ENCODE measurements around the gene IAH1.
"Not testable (repeated sequence)": the region's sequence is repeated elsewhere in the genome, so short reads cannot be mapped to it uniquely, and the experiment has no call there.

The IAH1 gene

GRCh38 chr2:9494081-9494480 lies 19.7 kb downstream of the IAH1 start:
- peaks cover 98% of the 10 kb centered on the region for H3K36me3 ChIP-seq (ENCODE audit: control insufficient read depth, insufficient read depth, low read length)
- WGBS, 2 experiments (ENCODE audit: insufficient coverage in 2 of 2): 100% methylated on average over 1 of the region's 1 CpG
- H3K4me1 ChIP-seq (ENCODE audit: control insufficient read depth, insufficient read depth, low read length, poor library complexity, severe bottlenecking): peaks cover 8% of the 10 kb centered on the region
- H3K9me3 ChIP-seq (ENCODE audit: control insufficient read depth, low read length): no peaks in the 10 kb centered on the region
- no peak overlapping the region for H3K4me3 ChIP-seq (ENCODE audit: extremely low read depth, insufficient read depth, low read length, poor library complexity, severe bottlenecking)
- H3K27ac ChIP-seq (ENCODE audit: low read depth, low read length, severe bottlenecking): no peak overlapping the region

- 97 to 100% methylated on average over 3 to 4 of the region's 4 CpGs for WGBS, 2 experiments (ENCODE audit: insufficient coverage in 2 of 2)
- H3K36me3 ChIP-seq (ENCODE audit: control insufficient read depth, insufficient read depth, low read length): peaks cover 93% of the 10 kb centered on the region
Measured at GRCh38 chr2:9497017-9497416, 22.7 kb downstream of the IAH1 start.

GRCh38 chr2:9498210-9498609 lies 23.9 kb downstream of the IAH1 start:
- no peaks in the 10 kb centered on the region for H3K9me3 ChIP-seq (ENCODE audit: control insufficient read depth, low read length)
- H3K27ac ChIP-seq (ENCODE audit: low read depth, low read length, severe bottlenecking): no peak overlapping the region
- H3K4me1 ChIP-seq (ENCODE audit: control insufficient read depth, insufficient read depth, low read length, poor library complexity, severe bottlenecking): peaks cover 8% of the 10 kb centered on the region
- H3K4me3 ChIP-seq (ENCODE audit: extremely low read depth, insufficient read depth, low read length, poor library complexity, severe bottlenecking): no peak overlapping the region
- 100% methylated on average over 1 of the region's 1 CpG; no CpG with 5 or more reads in 1 of the 2 experiments for WGBS, 2 experiments (ENCODE audit: insufficient coverage in 2 of 2)
- peaks cover 91% of the 10 kb centered on the region for H3K36me3 ChIP-seq (ENCODE audit: control insufficient read depth, insufficient read depth, low read length)

More at GRCh38 chr2:9497017-9497416, 22.7 kb downstream of the IAH1 start:
- Histone ChIP-seq H3K4me1 (ENCODE audit: control insufficient read depth, insufficient read depth, low read length, poor library complexity, severe bottlenecking) (peaks cover 8% of the 10 kb centered on the region), H3K4me3 (ENCODE audit: extremely low read depth, insufficient read depth, low read length, poor library complexity, severe bottlenecking) (no peak overlapping the region), H3K27ac (ENCODE audit: low read depth, low read length, severe bottlenecking) (no peak overlapping the region), H3K9me3 (ENCODE audit: control insufficient read depth, low read length) (no peaks in the 10 kb centered on the region)

GRCh38 chr2:9508931-9509330 lies 34.6 kb downstream of the IAH1 start:
- Histone ChIP-seq H3K4me1 (ENCODE audit: control insufficient read depth, insufficient read depth, low read length, poor library complexity, severe bottlenecking) (peaks cover 14% of the 10 kb centered on the region), H3K4me3 (ENCODE audit: extremely low read depth, insufficient read depth, low read length, poor library complexity, severe bottlenecking) (no peak overlapping the region), H3K27ac (ENCODE audit: low read depth, low read length, severe bottlenecking) (peak overlapping the region; percentile 59), H3K36me3 (ENCODE audit: control insufficient read depth, insufficient read depth, low read length) (peaks cover 78% of the 10 kb centered on the region), H3K9me3 (ENCODE audit: control insufficient read depth, low read length) (no peaks in the 10 kb centered on the region)
- WGBS, 2 experiments (ENCODE audit: insufficient coverage in 2 of 2): 43 to 100% methylated on average over 1 of the region's 1 CpG

- Histone ChIP-seq H3K36me3 (ENCODE audit: control insufficient read depth, insufficient read depth, low read length) (peaks cover 74% of the 10 kb centered on the region), H3K4me1 (ENCODE audit: control insufficient read depth, insufficient read depth, low read length, poor library complexity, severe bottlenecking) (peaks cover 11% of the 10 kb centered on the region)
- H3K9me3 ChIP-seq (ENCODE audit: control insufficient read depth, low read length); H3K4me3 ChIP-seq (ENCODE audit: extremely low read depth, insufficient read depth, low read length, poor library complexity, severe bottlenecking); H3K27ac ChIP-seq (ENCODE audit: low read depth, low read length, severe bottlenecking): not testable (repeated sequence)
- WGBS, 2 experiments (ENCODE audit: insufficient coverage in 2 of 2): no CpG with 5 or more reads among the region's 3 CpGs
Measured at GRCh38 chr2:9513946-9514345, 39.6 kb downstream of the IAH1 start.

- Histone ChIP-seq H3K9me3 (ENCODE audit: control insufficient read depth, low read length) (no peaks in the 10 kb centered on the region), H3K27ac (ENCODE audit: low read depth, low read length, severe bottlenecking) (no peak overlapping the region), H3K4me3 (ENCODE audit: extremely low read depth, insufficient read depth, low read length, poor library complexity, severe bottlenecking) (no peak overlapping the region), H3K36me3 (ENCODE audit: control insufficient read depth, insufficient read depth, low read length) (peaks cover 85% of the 10 kb centered on the region), H3K4me1 (ENCODE audit: control insufficient read depth, insufficient read depth, low read length, poor library complexity, severe bottlenecking) (no peaks in the 10 kb centered on the region)
- no CpG with 5 or more reads among the region's 2 CpGs for whole genome bisulfite sequencing, 2 experiments (ENCODE audit: insufficient coverage in 2 of 2)
Measured at GRCh38 chr2:9517118-9517782, 42.9 kb downstream of the IAH1 start.

- no peaks in the 10 kb centered on the region for H3K9me3 ChIP-seq (ENCODE audit: control insufficient read depth, low read length)
- H3K27ac ChIP-seq (ENCODE audit: low read depth, low read length, severe bottlenecking): no peak overlapping the region
- peaks cover 76% of the 10 kb centered on the region for H3K36me3 ChIP-seq (ENCODE audit: control insufficient read depth, insufficient read depth, low read length)
- no peak overlapping the region for H3K4me3 ChIP-seq (ENCODE audit: extremely low read depth, insufficient read depth, low read length, poor library complexity, severe bottlenecking)
- 93 to 95% methylated on average over 3 of the region's 3 CpGs for WGBS, 2 experiments (ENCODE audit: insufficient coverage in 2 of 2)
- no peaks in the 10 kb centered on the region for H3K4me1 ChIP-seq (ENCODE audit: control insufficient read depth, insufficient read depth, low read length, poor library complexity, severe bottlenecking)
Measured at GRCh38 chr2:9518163-9518562, 43.8 kb downstream of the IAH1 start.

- H3K4me1 ChIP-seq (ENCODE audit: control insufficient read depth, insufficient read depth, low read length, poor library complexity, severe bottlenecking): no peaks in the 10 kb centered on the region
- H3K36me3 ChIP-seq (ENCODE audit: control insufficient read depth, insufficient read depth, low read length): peaks cover 70% of the 10 kb centered on the region
- no peak overlapping the region for H3K4me3 ChIP-seq (ENCODE audit: extremely low read depth, insufficient read depth, low read length, poor library complexity, severe bottlenecking)
- WGBS, 2 experiments (ENCODE audit: insufficient coverage in 2 of 2): 94 to 96% methylated on average over 5 of the region's 7 CpGs
- no peaks in the 10 kb centered on the region for H3K9me3 ChIP-seq (ENCODE audit: control insufficient read depth, low read length)
- H3K27ac ChIP-seq (ENCODE audit: low read depth, low read length, severe bottlenecking): no peak overlapping the region
Measured at GRCh38 chr2:9518780-9519179, 44.4 kb downstream of the IAH1 start.

- 94 to 95% methylated on average over 2 of the region's 2 CpGs for WGBS, 2 experiments (ENCODE audit: insufficient coverage in 2 of 2)
- Histone ChIP-seq H3K4me3 (ENCODE audit: extremely low read depth, insufficient read depth, low read length, poor library complexity, severe bottlenecking) (no peak overlapping the region), H3K9me3 (ENCODE audit: control insufficient read depth, low read length) (no peaks in the 10 kb centered on the region), H3K27ac (ENCODE audit: low read depth, low read length, severe bottlenecking) (no peak overlapping the region), H3K4me1 (ENCODE audit: control insufficient read depth, insufficient read depth, low read length, poor library complexity, severe bottlenecking) (no peaks in the 10 kb centered on the region), H3K36me3 (ENCODE audit: control insufficient read depth, insufficient read depth, low read length) (peaks cover 72% of the 10 kb centered on the region)
Measured at GRCh38 chr2:9519250-9519649, 44.9 kb downstream of the IAH1 start.

GRCh38 chr2:9524291-9524690 lies 49.9 kb downstream of the IAH1 start:
- Histone ChIP-seq H3K4me1 (ENCODE audit: control insufficient read depth, insufficient read depth, low read length, poor library complexity, severe bottlenecking) (no peaks in the 10 kb centered on the region), H3K9me3 (ENCODE audit: control insufficient read depth, low read length) (no peaks in the 10 kb centered on the region), H3K4me3 (ENCODE audit: extremely low read depth, insufficient read depth, low read length, poor library complexity, severe bottlenecking) (no peak overlapping the region), H3K36me3 (ENCODE audit: control insufficient read depth, insufficient read depth, low read length) (peaks cover 63% of the 10 kb centered on the region), H3K27ac (ENCODE audit: low read depth, low read length, severe bottlenecking) (no peak overlapping the region)
- WGBS, 2 experiments (ENCODE audit: insufficient coverage in 2 of 2): 95 to 96% methylated on average over 4 to 7 of the region's 8 CpGs

GRCh38 chr2:9525266-9525665 lies 50.9 kb downstream of the IAH1 start:
- Histone ChIP-seq H3K4me1 (ENCODE audit: control insufficient read depth, insufficient read depth, low read length, poor library complexity, severe bottlenecking) (no peaks in the 10 kb centered on the region), H3K27ac (ENCODE audit: low read depth, low read length, severe bottlenecking) (no peak overlapping the region), H3K9me3 (ENCODE audit: control insufficient read depth, low read length) (no peaks in the 10 kb centered on the region), H3K36me3 (ENCODE audit: control insufficient read depth, insufficient read depth, low read length) (peaks cover 63% of the 10 kb centered on the region), H3K4me3 (ENCODE audit: extremely low read depth, insufficient read depth, low read length, poor library complexity, severe bottlenecking) (no peak overlapping the region)
- WGBS, 2 experiments (ENCODE audit: insufficient coverage in 2 of 2): 96 to 100% methylated on average over 2 of the region's 2 CpGs
